OCI-LY3 (cell line): ENCODE data around the gene DPP6.

Experiments used
- CTCF ChIP-seq: fragments of 200-600, 300-600 bp; sonication (generic); IDR thresholded peaks from 2 replicates; pipeline ENCODE4 v1.5.1; 2014; ENCODE audit warnings: antibody characterized with exemption, low read length, low read depth
- EZH2phosphoT487 ChIP-seq: fragments of 200-600 bp; shearing (Covaris generic); IDR thresholded peaks from 2 replicates; pipeline ENCODE4 v1.6.1; 2018; ENCODE audit warnings: antibody characterized with exemption, mixed run types, low read depth

GRCh38 chr7:154817224-154817896 is 765.2 kb downstream of the DPP6 start:
- TF ChIP-seq CTCF (no peak), EZH2phosphoT487 (no peak)
